IMR-90 (cell line): ENCODE measurements around the gene PTPRH. TPM values are rescaled to one million over a fixed set of nuclear protein-coding genes. Genes with fewer than 3 reads are reported as not detected.

Experiments
- ATAC-seq: fragments of 200-7000 bp; cut with Tn5 transposase; 2 replicates; pipeline ENCODE4 v1.9.1; 2020; ENCODE audit warnings: low read depth, mild to moderate bottlenecking, moderate library complexity
- BruUV-seq: library from RNA; stranded (reverse); fragments of 400-500 nt; replicated peaks from 2 replicates; lab custom pipeline; 2021; lab: Mats Ljungman, UMichigan
- CTCF ChIA-PET: fragments of 300-600 bp; formaldehyde crosslinking; extraction: SDS; loops from one replicate; lab custom pipeline; 2021; ENCODE audit warnings: antibody characterized with exemption; lab: Yijun Ruan, JAX
- POLR2A ChIA-PET: fragments of 300-600 bp; sonication (Branson Sonifier 250); formaldehyde crosslinking; loops from one replicate; lab custom pipeline; 2022; ENCODE audit warnings: antibody characterized with exemption; ENCODE audit not compliant: unreplicated experiment; lab: Charles Lee
- DNase-seq: peaks from one replicate; pipeline ENCODE4 v3.0.0; 2013
- H2AFZ ChIP-seq: replicated peaks from 2 replicates; pipeline ENCODE3; 2013; ENCODE audit warnings: low read length, mild to moderate bottlenecking; ENCODE audit not compliant: poor library complexity
- H2AK5ac ChIP-seq: 2 replicates; pipeline ENCODE4 v1.6.1; 2013; ENCODE audit warnings: low read depth, low read length, inconsistent platforms
- H2AK9ac ChIP-seq: replicated peaks from 2 replicates; pipeline ENCODE3; 2013; ENCODE audit warnings: mild to moderate bottlenecking, low read depth, low read length, moderate library complexity; ENCODE audit not compliant: poor library complexity
- H2BK120ac ChIP-seq: 2 replicates; pipeline ENCODE4 v1.6.1; 2013; ENCODE audit warnings: low read depth, low read length, inconsistent platforms
- H2BK15ac ChIP-seq: 3 replicates; pipeline ENCODE4 v1.6.1; 2013; ENCODE audit warnings: low read depth, low read length, inconsistent platforms
- H2BK20ac ChIP-seq: 2 replicates; pipeline ENCODE4 v1.6.1; 2013; ENCODE audit warnings: low read depth, mild to moderate bottlenecking, inconsistent platforms, low read length, moderate library complexity
- H2BK5ac ChIP-seq: 2 replicates; pipeline ENCODE4 v1.6.1; 2013; ENCODE audit warnings: mild to moderate bottlenecking, low read depth, low read length, inconsistent platforms; ENCODE audit not compliant: poor library complexity, severe bottlenecking
- H3K14ac ChIP-seq: replicated peaks from 2 replicates; pipeline ENCODE4 v1.6.1; 2013; ENCODE audit warnings: low read depth, low read length, inconsistent platforms
- H3K18ac ChIP-seq: 2 replicates; pipeline ENCODE4 v1.6.1; 2013; ENCODE audit warnings: low read depth, low read length, control low read depth
- H3K23ac ChIP-seq: 2 replicates; pipeline ENCODE4 v1.6.1; 2013; ENCODE audit warnings: low read depth, low read length, inconsistent platforms
- H3K27ac ChIP-seq: 2 replicates; pipeline ENCODE4 v1.5.1; 2013; ENCODE audit warnings: mild to moderate bottlenecking, control low read depth, low read length; ENCODE audit not compliant: insufficient read depth
- H3K27me3 ChIP-seq: 2 replicates; pipeline ENCODE4 v1.6.1; 2013; ENCODE audit warnings: low read length; ENCODE audit not compliant: control insufficient read depth, insufficient read depth
- H3K36me3 ChIP-seq: 2 replicates; pipeline ENCODE4 v1.6.1; 2013; ENCODE audit warnings: low read length, mixed read lengths; ENCODE audit not compliant: control insufficient read depth, insufficient read depth
- H3K4ac ChIP-seq: 2 replicates; pipeline ENCODE4 v1.6.1; 2013; ENCODE audit warnings: low read depth, low read length, inconsistent platforms
- H3K4me1 ChIP-seq: 2 replicates; pipeline ENCODE4 v1.6.1; 2013; ENCODE audit warnings: low read length, mixed read lengths; ENCODE audit not compliant: control insufficient read depth, insufficient read depth
- H3K4me2 ChIP-seq: 2 replicates; pipeline ENCODE4 v1.6.1; 2013; ENCODE audit warnings: low read depth, mild to moderate bottlenecking, control low read depth, low read length, moderate library complexity
- H3K4me3 ChIP-seq: 2 replicates; pipeline ENCODE4 v1.5.1; 2013; ENCODE audit warnings: low read depth, mild to moderate bottlenecking, control low read depth, low read length, moderate library complexity; ENCODE audit not compliant: insufficient read depth
- H3K56ac ChIP-seq: 2 replicates; pipeline ENCODE4 v1.6.1; 2013; ENCODE audit warnings: low read length, inconsistent platforms; ENCODE audit not compliant: insufficient read depth; ENCODE audit errors: extremely low read depth
- H3K79me1 ChIP-seq, 2 experiments: 2 replicates each; pipeline ENCODE4 v1.6.1; 2013; ENCODE audit warnings: low read length in 2 of 2, inconsistent platforms in 1 of 2, low read depth in 1 of 2
- H3K9ac ChIP-seq: 2 replicates; pipeline ENCODE4 v1.6.1; 2013; ENCODE audit warnings: low read depth, low read length, control low read depth
- H3K9me1 ChIP-seq: 2 replicates; pipeline ENCODE4 v1.6.1; 2013; ENCODE audit warnings: low read length, inconsistent platforms; ENCODE audit not compliant: insufficient read depth
- H3K9me3 ChIP-seq: 2 replicates; pipeline ENCODE4 v1.6.1; 2013; ENCODE audit warnings: low read length; ENCODE audit not compliant: control insufficient read depth, insufficient read depth
- H4K20me1 ChIP-seq: 2 replicates; pipeline ENCODE4 v1.6.1; 2013; ENCODE audit warnings: low read length, inconsistent platforms; ENCODE audit not compliant: insufficient read depth
- H4K5ac ChIP-seq: 2 replicates; pipeline ENCODE4 v1.6.1; 2013; ENCODE audit warnings: mild to moderate bottlenecking, low read depth, low read length, control low read depth
- H4K8ac ChIP-seq, 2 experiments: 2 replicates each; pipeline ENCODE4 v1.6.1; 2013; ENCODE audit warnings: low read depth in 2 of 2, low read length in 2 of 2, control low read depth in 1 of 2, inconsistent platforms in 1 of 2
- H4K91ac ChIP-seq: 2 replicates; pipeline ENCODE4 v1.6.1; 2013; ENCODE audit warnings: low read depth, low read length, inconsistent platforms; ENCODE audit not compliant: insufficient read depth
- BHLHE40 ChIP-seq: fragments of 150-350 bp; IDR thresholded peaks from 2 replicates; pipeline ENCODE4 v1.6.1; 2016; ENCODE audit warnings: mild to moderate bottlenecking, low read depth, low read length
- CEBPB ChIP-seq: IDR thresholded peaks from 2 replicates; pipeline ENCODE4 v1.6.1; 2012; ENCODE audit warnings: low read depth, low read length, improper control_type of control experiment
- CHD1 ChIP-seq: IDR thresholded peaks from 2 replicates; pipeline ENCODE4 v1.6.1; 2012; ENCODE audit warnings: low read depth, low read length, improper control_type of control experiment
- CTCF ChIP-seq: conservative IDR thresholded peaks from 2 replicates; pipeline ENCODE4 v1.5.1; 2012; ENCODE audit warnings: mild to moderate bottlenecking, low read depth, low read length, improper control_type of control experiment
- ELK1 ChIP-seq: fragments of 150-350 bp; IDR thresholded peaks from 2 replicates; pipeline ENCODE4 v1.6.1; 2016; ENCODE audit warnings: low read depth, mild to moderate bottlenecking, low read length, moderate library complexity, borderline replicate concordance
- FOS ChIP-seq: fragments of 150-350 bp; IDR thresholded peaks from 2 replicates; pipeline ENCODE4 v1.6.1; 2016; ENCODE audit warnings: low read depth, low read length
- MAZ ChIP-seq: IDR thresholded peaks from 2 replicates; pipeline ENCODE4 v1.6.1; 2012; ENCODE audit warnings: low read depth, mild to moderate bottlenecking, low read length, improper control_type of control experiment, moderate library complexity, borderline replicate concordance
- MXI1 ChIP-seq: IDR thresholded peaks from 2 replicates; pipeline ENCODE4 v1.6.1; 2012; ENCODE audit warnings: low read depth, mild to moderate bottlenecking, low read length, moderate library complexity, borderline replicate concordance
- NFE2L2 ChIP-seq: fragments of 150-350 bp; IDR thresholded peaks from 2 replicates; pipeline ENCODE4 v1.6.1; 2016; ENCODE audit warnings: low read depth, mild to moderate bottlenecking, low read length
- POLR2A ChIP-seq: IDR thresholded peaks from 2 replicates; pipeline ENCODE4 v1.6.1; 2012; ENCODE audit warnings: mild to moderate bottlenecking, low read depth, low read length
- RAD21 ChIP-seq: IDR thresholded peaks from 2 replicates; pipeline ENCODE4 v1.6.1; 2012; ENCODE audit warnings: low read length, improper control_type of control experiment
- RCOR1 ChIP-seq: IDR thresholded peaks from 2 replicates; pipeline ENCODE4 v1.6.1; 2012; ENCODE audit warnings: mild to moderate bottlenecking, low read length, improper control_type of control experiment; ENCODE audit not compliant: insufficient replicate concordance
- RFX5 ChIP-seq: IDR thresholded peaks from 2 replicates; pipeline ENCODE4 v1.8.0; 2012; ENCODE audit warnings: low read depth, mild to moderate bottlenecking, low read length, moderate library complexity
- USF2 ChIP-seq: fragments of 150-350 bp; IDR thresholded peaks from 2 replicates; pipeline ENCODE4 v1.6.1; 2017; ENCODE audit warnings: mild to moderate bottlenecking, antibody characterized with exemption, low read length, low read depth
- WGBS, 2 experiments: methylation state at CpG; one replicate each; pipeline versions ENCODE4 v1.1.5 to v1.1.7; 2013; ENCODE audit warnings: missing lambda C conversion rate in 2 of 2; ENCODE audit not compliant: insufficient read length in 1 of 2; ENCODE audit errors: extremely low coverage in 2 of 2; 5-methylcytosine and 5-hydroxymethylcytosine counted together
- dilution Hi-C: fragments of 300-500 bp; cut with HindIII; formaldehyde crosslinking; loops from one replicate; pipeline ENCODE4 v1.14.3; 2018; ENCODE audit warnings: low sequenced_read_pairs; ENCODE audit not compliant: unreplicated experiment
- in situ Hi-C: fragments of 300-500 bp; cut with MboI; formaldehyde crosslinking; loops from 3 replicates; pipeline ENCODE4 v1.14.3; 2019; ENCODE audit warnings: low sequenced_read_pairs, inconsistent platforms, mixed read lengths
- intact Hi-C: fragments of 100-400 bp; cut with micrococcal nuclease; formaldehyde crosslinking; loops from 2 replicates; pipeline ENCODE4 v1.10.0; 2022
- polyA plus RNA-seq, 3 experiments: library from polyadenylated mRNA; depleted of rRNA; stranded (reverse); fragments of >200 nt; gene quantifications; 2 replicates each; pipeline ENCODE4 v1.2.3, GENCODE V29; 2012; ENCODE audit warnings: low replicate concordance in 1 of 3
- total RNA-seq: library from RNA; depleted of rRNA; stranded (reverse); fragments of >200 nt; gene quantifications from 2 replicates; pipeline ENCODE4 v1.2.3, GENCODE V29; 2012

Gene PTPRH
- total and polyA plus RNA-seq, 2 of the 4 experiments (the other 2 are of a cell fraction) = 1.3 to 3.4 TPM

GRCh38 chr19:55188625-55189024 lies 20.7 kb downstream of the PTPRH start:
- H3K18ac ChIP-seq = no peak overlapping the region
- H3K9ac ChIP-seq = no peak overlapping the region
- 86% methylated on average over 7 of the region's 8 CpGs; no CpG with 5 or more reads in 1 of the 2 experiments for whole genome bisulfite sequencing, 2 experiments

More at GRCh38 chr19:55188625-55189024, 20.7 kb downstream of the PTPRH start:
- no peak overlapping the region for H3K23ac ChIP-seq
- H2BK5ac ChIP-seq = no peak overlapping the region
- H4K8ac ChIP-seq = no peak overlapping the region
- H2AK5ac ChIP-seq = no peak overlapping the region
- H3K79me1 ChIP-seq = no peaks in the 10 kb centered on the region
- DNase-seq (no peak), ATAC-seq (no peak)
- no peak overlapping the region for H3K4me3 ChIP-seq
- no peak overlapping the region for H2AK9ac ChIP-seq
- no peak overlapping the region for H2AFZ ChIP-seq
- ChIA-PET CTCF (no interaction called here), POLR2A (no interaction called here)
- no peak overlapping the region for H3K14ac ChIP-seq
- H4K5ac ChIP-seq = no peak overlapping the region
- no TSS peak for BruUV-seq
- intact Hi-C loops = no loop called here
- no peak overlapping the region for H2BK15ac ChIP-seq
- H3K9me3 ChIP-seq = no peaks in the 10 kb centered on the region
- H3K56ac ChIP-seq = no peak overlapping the region
- peaks cover 12% of the 10 kb centered on the region for H3K27me3 ChIP-seq
- no peak overlapping the region for H2BK120ac ChIP-seq
- H3K9me1 ChIP-seq = peaks cover 3% of the 10 kb centered on the region; the same call in 1 of the 2 replicates
- no peaks in the 10 kb centered on the region for H4K20me1 ChIP-seq
- H4K91ac ChIP-seq = no peak overlapping the region
- no peak overlapping the region for H3K4ac ChIP-seq
- H3K4me2 ChIP-seq = no peak overlapping the region
- H3K36me3 ChIP-seq = no peaks in the 10 kb centered on the region
- H3K27ac ChIP-seq = no peak overlapping the region
- H3K4me1 ChIP-seq = no peaks in the 10 kb centered on the region
- TF ChIP-seq NFE2L2 = no peak
- TF ChIP-seq CTCF = no peak
- no peak for TF ChIP-seq RFX5
- no peak for TF ChIP-seq POLR2A
- TF ChIP-seq BHLHE40 = no peak
- no peak for TF ChIP-seq FOS
- TF ChIP-seq MAZ = no peak
- TF ChIP-seq MXI1 = no peak
- no peak for TF ChIP-seq CEBPB
- no peak for TF ChIP-seq ELK1
- TF ChIP-seq CHD1 = no peak
- no peak for TF ChIP-seq USF2
- TF ChIP-seq RCOR1 = no peak
- TF ChIP-seq RAD21 = no peak
- dilution Hi-C loops = no loop called here
- in situ Hi-C loops = no loop called here
- no peak overlapping the region for H2BK20ac ChIP-seq
